H9 (cell line): ENCODE results near the gene DLK1. TPM values are rescaled to one million over a fixed set of nuclear protein-coding genes. Genes with fewer than 3 reads are reported as not detected.

ENCODE experiments used
- DNase-seq: peaks from one replicate; pipeline ENCODE4 v3.0.0-alpha.2; 2017
- H2AFZ ChIP-seq: one replicate; pipeline ENCODE4 v1.6.1; 2013; ENCODE audit warnings: mild to moderate bottlenecking, low read length, control low read depth, moderate library complexity
- H2AK5ac ChIP-seq: 2 replicates; pipeline ENCODE4 v1.6.1; 2013; ENCODE audit warnings: low read length, control low read depth, mixed read lengths; ENCODE audit not compliant: insufficient read length
- H2BK120ac ChIP-seq: one replicate; pipeline ENCODE4 v1.6.1; 2013; ENCODE audit warnings: low read depth, mild to moderate bottlenecking, low read length, control low read depth, inconsistent platforms; ENCODE audit not compliant: poor library complexity, severe bottlenecking
- H2BK12ac ChIP-seq: 2 replicates; pipeline ENCODE4 v1.6.1; 2013; ENCODE audit warnings: low read length, control low read depth, mixed read lengths, low read depth; ENCODE audit not compliant: insufficient read length
- H2BK15ac ChIP-seq: 2 replicates; pipeline ENCODE4 v1.6.1; 2013; ENCODE audit warnings: low read depth, low read length, control low read depth
- H2BK20ac ChIP-seq: one replicate; pipeline ENCODE4 v1.6.1; 2013; ENCODE audit warnings: low read depth, mild to moderate bottlenecking, low read length, control low read depth, inconsistent platforms; ENCODE audit not compliant: poor library complexity, severe bottlenecking
- H2BK5ac ChIP-seq: 2 replicates; pipeline ENCODE4 v1.6.1; 2013; ENCODE audit warnings: low read length, control low read depth, mixed read lengths; ENCODE audit not compliant: insufficient read length
- H3K14ac ChIP-seq: 2 replicates; pipeline ENCODE4 v1.6.1; 2013; ENCODE audit warnings: low read length, control low read depth; ENCODE audit not compliant: insufficient read depth
- H3K18ac ChIP-seq: 2 replicates; pipeline ENCODE4 v1.6.1; 2013; ENCODE audit warnings: low read depth, mild to moderate bottlenecking, mixed read lengths, low read length, control low read depth; ENCODE audit not compliant: insufficient read length
- H3K23ac ChIP-seq: 2 replicates; pipeline ENCODE4 v1.6.1; 2013; ENCODE audit warnings: low read length, control low read depth, mixed read lengths, low read depth; ENCODE audit not compliant: insufficient read length
- H3K23me2 ChIP-seq: 2 replicates; pipeline ENCODE4 v1.6.1; 2013; ENCODE audit warnings: low read depth, mild to moderate bottlenecking, mixed read lengths, low read length, control low read depth; ENCODE audit not compliant: insufficient read length, poor library complexity, severe bottlenecking
- H3K27ac ChIP-seq: 2 replicates; pipeline ENCODE4 v1.5.1; 2013; ENCODE audit warnings: low read length, control low read depth, mixed read lengths, low read depth; ENCODE audit not compliant: insufficient read length
- H3K27me3 ChIP-seq: 2 replicates; pipeline ENCODE4 v1.6.1; 2013; ENCODE audit warnings: low read length, control low read depth, inconsistent platforms; ENCODE audit not compliant: insufficient read depth
- H3K4ac ChIP-seq: 2 replicates; pipeline ENCODE4 v1.6.1; 2013; ENCODE audit warnings: low read depth, mild to moderate bottlenecking, control low read depth, inconsistent platforms, low read length, moderate library complexity
- H3K4me1 ChIP-seq: 2 replicates; pipeline ENCODE4 v1.6.1; 2013; ENCODE audit warnings: low read length, control low read depth, inconsistent platforms; ENCODE audit not compliant: insufficient read depth
- H3K4me2 ChIP-seq: 2 replicates; pipeline ENCODE4 v1.6.1; 2013; ENCODE audit warnings: low read length, control low read depth, mixed read lengths; ENCODE audit not compliant: insufficient read length, insufficient read depth
- H3K56ac ChIP-seq: 2 replicates; pipeline ENCODE4 v1.6.1; 2013; ENCODE audit warnings: low read depth, mild to moderate bottlenecking, mixed read lengths, low read length, control low read depth; ENCODE audit not compliant: insufficient read length
- H3K79me1 ChIP-seq: 2 replicates; pipeline ENCODE4 v1.6.1; 2013; ENCODE audit warnings: low read depth, mild to moderate bottlenecking, moderate library complexity, low read length, control low read depth, inconsistent platforms; ENCODE audit not compliant: insufficient read depth, poor library complexity, severe bottlenecking
- H3K79me2 ChIP-seq: 2 replicates; pipeline ENCODE4 v1.6.1; 2013; ENCODE audit warnings: low read length, control low read depth, inconsistent platforms; ENCODE audit not compliant: insufficient read depth
- H3K9ac ChIP-seq: 2 replicates; pipeline ENCODE4 v1.6.1; 2013; ENCODE audit warnings: low read length, control low read depth, mixed read lengths; ENCODE audit not compliant: insufficient read length; ENCODE audit errors: extremely low read depth
- H3K9me3 ChIP-seq: one replicate; pipeline ENCODE4 v1.6.1; 2013; ENCODE audit warnings: low read depth, low read length, inconsistent platforms; ENCODE audit not compliant: control insufficient read depth
- H3T11ph ChIP-seq: one replicate; pipeline ENCODE4 v1.6.1; 2013; ENCODE audit warnings: mild to moderate bottlenecking, low read length, control low read depth, inconsistent platforms
- H4K20me1 ChIP-seq: one replicate; pipeline ENCODE4 v1.6.1; 2013; ENCODE audit not compliant: control insufficient read depth, insufficient read length, insufficient read depth
- H4K5ac ChIP-seq: 2 replicates; pipeline ENCODE4 v1.6.1; 2013; ENCODE audit warnings: low read depth, mild to moderate bottlenecking, mixed read lengths, low read length, control low read depth; ENCODE audit not compliant: insufficient read length
- H4K8ac ChIP-seq: replicated peaks from 2 replicates; pipeline ENCODE4 v1.6.1; 2013; ENCODE audit warnings: low read length, control low read depth, mixed read lengths, low read depth; ENCODE audit not compliant: insufficient read length
- H4K91ac ChIP-seq: 2 replicates; pipeline ENCODE4 v1.6.1; 2013; ENCODE audit warnings: low read depth, mild to moderate bottlenecking, moderate library complexity, mixed read lengths, low read length, control low read depth; ENCODE audit not compliant: insufficient read length
- H3K27ac Mint-ChIP-seq, 3 experiments: 2 replicates in 2 of 3; 3 replicates in 1 of 3; pipeline ENCODE4 v1.8.0; 2020 to 2021; ENCODE audit warnings: mixed read lengths in 3 of 3, mild to moderate bottlenecking in 1 of 3, moderate library complexity in 1 of 3
- H3K27me3 Mint-ChIP-seq: 2 replicates; pipeline ENCODE4 v1.8.0; 2021; ENCODE audit warnings: low read depth, mild to moderate bottlenecking, moderate library complexity, mixed read lengths
- H3K36me3 Mint-ChIP-seq, 3 experiments: 2 replicates in 2 of 3; 3 replicates in 1 of 3; pipeline ENCODE4 v1.8.0; 2020 to 2021; ENCODE audit warnings: low read depth in 3 of 3, mixed read lengths in 3 of 3; ENCODE audit not compliant: insufficient read depth in 1 of 3
- H3K4me1 Mint-ChIP-seq, 2 experiments: 2 replicates each; pipeline ENCODE4 v1.8.0; 2020; ENCODE audit warnings: mixed read lengths in 2 of 2
- H3K4me3 Mint-ChIP-seq, 2 experiments: 2 replicates in 1 of 2; 3 replicates in 1 of 2; pipeline ENCODE4 v1.8.0; 2020 to 2021; ENCODE audit warnings: mild to moderate bottlenecking in 2 of 2, mixed read lengths in 2 of 2, moderate library complexity in 1 of 2
- H3K9me3 Mint-ChIP-seq, 2 experiments: 2 replicates in 1 of 2; 3 replicates in 1 of 2; pipeline ENCODE4 v1.8.0; 2020; ENCODE audit warnings: mild to moderate bottlenecking in 2 of 2, mixed read lengths in 2 of 2, moderate library complexity in 1 of 2
- WGBS: extraction: QIAGEN DNeasy Blood & Tissue Kit; methylation state at CpG from one replicate; pipeline ENCODE4 v1.1.7; 2013; ENCODE audit warnings: missing lambda C conversion rate, low lambda C conversion rate, mixed read lengths; ENCODE audit not compliant: insufficient read length; ENCODE audit errors: extremely low coverage; 5-methylcytosine and 5-hydroxymethylcytosine counted together
- total RNA-seq: library from RNA; stranded (reverse); gene quantifications from 2 replicates; pipeline ENCODE4 v1.2.1, GENCODE V29; 2021
- TF ChIP-seq, protein P1 (sequence below): fragments of 200-600 bp; sonication (generic); conservative IDR thresholded peaks from 3 replicates; pipeline ENCODE4 v1.8.0; 2021; ENCODE audit warnings: antibody characterized with exemption, mild to moderate bottlenecking

The DLK1 gene
- total RNA-seq, 1 experiment from 2014 or later = 2.8 TPM

DNA sequence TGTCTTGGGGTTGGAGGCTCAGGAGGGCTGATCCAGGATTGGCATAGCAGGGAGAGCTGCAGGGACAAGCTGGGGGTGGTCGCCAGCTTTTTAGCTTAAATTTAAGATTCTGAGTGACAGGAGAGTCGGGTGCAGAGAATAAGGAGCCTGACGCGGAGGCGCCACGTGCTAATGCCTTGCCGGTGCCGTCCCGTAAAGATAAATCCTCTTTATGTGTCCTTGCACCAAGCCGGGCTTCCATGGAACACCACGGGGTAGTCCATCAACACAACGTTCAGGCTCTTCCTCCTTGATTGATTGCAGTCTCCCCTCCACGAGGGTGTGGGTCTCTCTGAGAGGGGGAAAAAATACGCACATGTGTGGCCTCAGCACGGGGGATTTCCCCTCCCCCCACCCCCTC is 3.9 kb downstream of the DLK1 start:
- no peak overlapping the region for H4K5ac ChIP-seq
- H3K4me3 Mint-ChIP-seq = no peak overlapping the region
- no peak overlapping the region for H2BK15ac ChIP-seq
- H4K20me1 ChIP-seq = no peaks in the 10 kb centered on the region
- TF ChIP-seq, protein P1, sequence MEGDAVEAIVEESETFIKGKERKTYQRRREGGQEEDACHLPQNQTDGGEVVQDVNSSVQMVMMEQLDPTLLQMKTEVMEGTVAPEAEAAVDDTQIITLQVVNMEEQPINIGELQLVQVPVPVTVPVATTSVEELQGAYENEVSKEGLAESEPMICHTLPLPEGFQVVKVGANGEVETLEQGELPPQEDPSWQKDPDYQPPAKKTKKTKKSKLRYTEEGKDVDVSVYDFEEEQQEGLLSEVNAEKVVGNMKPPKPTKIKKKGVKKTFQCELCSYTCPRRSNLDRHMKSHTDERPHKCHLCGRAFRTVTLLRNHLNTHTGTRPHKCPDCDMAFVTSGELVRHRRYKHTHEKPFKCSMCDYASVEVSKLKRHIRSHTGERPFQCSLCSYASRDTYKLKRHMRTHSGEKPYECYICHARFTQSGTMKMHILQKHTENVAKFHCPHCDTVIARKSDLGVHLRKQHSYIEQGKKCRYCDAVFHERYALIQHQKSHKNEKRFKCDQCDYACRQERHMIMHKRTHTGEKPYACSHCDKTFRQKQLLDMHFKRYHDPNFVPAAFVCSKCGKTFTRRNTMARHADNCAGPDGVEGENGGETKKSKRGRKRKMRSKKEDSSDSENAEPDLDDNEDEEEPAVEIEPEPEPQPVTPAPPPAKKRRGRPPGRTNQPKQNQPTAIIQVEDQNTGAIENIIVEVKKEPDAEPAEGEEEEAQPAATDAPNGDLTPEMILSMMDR = no peak
- no peak overlapping the region for H2BK120ac ChIP-seq
- no peak overlapping the region for H4K8ac ChIP-seq
- H2BK20ac ChIP-seq = no peak overlapping the region
- H3K4me1 Mint-ChIP-seq = peaks cover 8 to 51% of the 10 kb centered on the region in 2 experiments
- DNase-seq = no peak
- no peak overlapping the region for H3K27ac ChIP-seq
- H3K27me3 Mint-ChIP-seq = peaks cover 63% of the 10 kb centered on the region
- no peak overlapping the region for H3T11ph ChIP-seq
- no peaks in the 10 kb centered on the region for H3K9me3 ChIP-seq
- H3K79me2 ChIP-seq = no peaks in the 10 kb centered on the region
- H4K91ac ChIP-seq = no peak overlapping the region
- H3K23ac ChIP-seq = no peak overlapping the region
- WGBS = no CpG with 5 or more reads among the region's 15 CpGs
- no peak overlapping the region for H3K27ac Mint-ChIP-seq
- H3K4me1 ChIP-seq = no peaks in the 10 kb centered on the region
- no peak overlapping the region for H2AFZ ChIP-seq
- no peaks in the 10 kb centered on the region for H3K79me1 ChIP-seq
- no peak overlapping the region for H3K18ac ChIP-seq
- no peak overlapping the region for H3K56ac ChIP-seq
- H3K27me3 ChIP-seq = peaks cover 23% of the 10 kb centered on the region; the same call in 1 of the 2 replicates
- H2BK5ac ChIP-seq = no peak overlapping the region
- peaks cover 0 to 4% (median 0%) of the 10 kb centered on the region in 3 experiments; a peak in 3 of 7 replicates for H3K36me3 Mint-ChIP-seq
- H3K23me2 ChIP-seq = peaks cover 8% of the 10 kb centered on the region
- H3K4me2 ChIP-seq = no peak overlapping the region
- H3K14ac ChIP-seq = no peak overlapping the region
- H3K9ac ChIP-seq = no peak overlapping the region
- no peak overlapping the region for H3K4ac ChIP-seq
- H2BK12ac ChIP-seq = no peak overlapping the region
- H3K9me3 Mint-ChIP-seq = peaks cover 5 to 8% of the 10 kb centered on the region in 2 experiments
- H2AK5ac ChIP-seq = no peak overlapping the region
